ENCODE results near the gene GPR107.

GPR107 gene

GRCh38 chr9:130110596-130111021, 56.9 kb downstream of the GPR107 start:
- no peak for DNase-seq (ENCODE audit: low read depth)
- TF ChIP-seq CTCF (IDR thresholded peaks at IDR 0.05; ENCODE audit: insufficient read depth, low read depth, low read length, missing control alignments): no peak
- H3K4me3 ChIP-seq (ENCODE audit: low read length): no peak overlapping the region

- no peak for TF ChIP-seq CTCF (IDR thresholded peaks at IDR 0.05; ENCODE audit: insufficient read depth, low read depth, low read length, missing control alignments)
- no peak overlapping the region for H3K4me3 ChIP-seq (ENCODE audit: low read length)
- DNase-seq (ENCODE audit: low read depth): no peak
These were observed 58.3 kb downstream of the GPR107 start for GRCh38 chr9:130111786-130112537.

- no peak for TF ChIP-seq CTCF (IDR thresholded peaks at IDR 0.05; ENCODE audit: insufficient read depth, low read depth, low read length, missing control alignments)
- no peak overlapping the region for H3K4me3 ChIP-seq (ENCODE audit: low read length)
- DNase-seq (ENCODE audit: low read depth): no peak
These were observed 58.9 kb downstream of the GPR107 start for GRCh38 chr9:130112538-130113151.

DNA sequence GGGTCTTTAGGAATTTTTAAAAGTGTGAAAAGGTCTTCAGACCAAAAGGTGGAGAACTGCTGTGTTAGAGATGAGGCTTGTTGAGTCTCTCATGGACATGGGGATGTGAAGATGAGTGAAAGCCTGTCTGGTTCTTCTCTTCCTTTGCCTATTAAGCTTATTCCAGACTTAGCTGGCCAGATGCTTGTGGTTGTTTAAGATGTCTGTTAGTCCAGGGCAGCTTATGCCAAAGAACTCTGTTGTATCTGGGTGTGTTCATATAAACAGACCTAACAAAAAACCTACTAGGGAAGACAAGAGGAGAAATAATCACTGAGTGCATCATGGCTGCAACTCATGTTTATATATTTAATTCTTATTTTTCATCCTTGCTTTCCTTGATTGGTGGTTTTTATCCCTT, 61.0 kb downstream of the GPR107 start:
- DNase-seq (ENCODE audit: low read depth): no peak
- no peak for TF ChIP-seq CTCF (IDR thresholded peaks at IDR 0.05; ENCODE audit: insufficient read depth, low read depth, low read length, missing control alignments)
- H3K4me3 ChIP-seq (ENCODE audit: low read length): no peak overlapping the region

DNA sequence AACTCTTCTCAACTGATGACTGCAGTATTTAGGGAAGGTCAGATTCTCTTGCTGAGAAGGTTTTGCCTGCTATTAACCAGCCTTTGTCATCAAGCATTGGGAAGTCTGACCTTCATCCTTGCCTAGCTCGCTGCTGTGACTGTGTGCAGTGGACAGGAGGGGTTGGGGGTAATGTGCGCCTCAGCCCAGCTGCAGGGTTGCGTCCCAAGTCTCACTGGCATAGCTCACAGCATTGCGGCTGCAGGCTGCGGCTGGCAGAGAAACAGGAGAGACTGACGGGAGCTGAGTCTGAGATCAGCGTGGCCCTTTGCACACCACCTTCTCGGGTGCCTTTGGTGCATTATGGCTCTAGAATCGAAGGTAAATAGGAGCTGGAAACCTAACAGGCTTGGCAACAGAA, 62.6 kb downstream of the GPR107 start:
- DNase-seq (ENCODE audit: low read depth): no peak
- H3K4me3 ChIP-seq (ENCODE audit: low read length): no peak overlapping the region
- no peak for TF ChIP-seq CTCF (IDR thresholded peaks at IDR 0.05; ENCODE audit: insufficient read depth, low read depth, low read length, missing control alignments)

DNA sequence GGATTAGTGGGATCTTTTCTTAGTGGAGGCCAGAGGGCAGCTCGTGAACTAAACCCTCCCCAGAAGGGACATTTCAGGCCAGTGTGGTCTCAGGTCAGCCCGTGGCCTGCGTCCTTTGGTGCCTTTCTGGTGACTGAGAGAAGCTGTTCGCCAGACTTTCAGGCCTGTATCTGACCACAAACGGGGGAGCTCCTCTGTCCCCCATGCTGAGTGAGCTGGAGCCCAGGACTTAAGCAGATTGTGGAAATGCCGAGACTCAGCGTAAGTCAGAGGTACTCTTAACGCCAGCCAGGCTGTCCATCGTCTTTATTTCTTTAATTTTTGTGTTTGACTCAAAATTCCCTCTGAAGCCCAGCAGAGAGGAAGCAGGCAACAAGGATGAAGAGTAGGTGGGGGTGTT, 63.7 kb downstream of the GPR107 start:
- H3K4me3 ChIP-seq (ENCODE audit: low read length): no peak overlapping the region
- no peak for TF ChIP-seq CTCF (IDR thresholded peaks at IDR 0.05; ENCODE audit: insufficient read depth, low read depth, low read length, missing control alignments)
- no peak for DNase-seq (ENCODE audit: low read depth)
